Measurements from ENCODE around the gene EXOG. TPM values are rescaled to one million over a fixed set of nuclear protein-coding genes. Genes with fewer than 3 reads are reported as not detected.

EXOG gene
- total and polyA plus RNA-seq, 2 experiments from 2014 or later: 6.3 to 7.5 TPM

GRCh38 chr3:38556640-38557358 lies 60.7 kb downstream of the EXOG start:
- no peak for DNase-seq (ENCODE audit: low spot score)
- H3K27me3 ChIP-seq: no peaks in the 10 kb centered on the region
- no peaks in the 10 kb centered on the region for H3K9me2 ChIP-seq (replicated peaks; ENCODE audit: insufficient read depth)
- no peaks in the 10 kb centered on the region for H3K36me3 ChIP-seq (replicated peaks; ENCODE audit: insufficient read depth, low read depth)
- 78% methylated on average over 4 of the region's 4 CpGs for WGBS (ENCODE audit: low lambda C conversion rate, missing lambda C conversion rate)
- H3K9me3 ChIP-seq (ENCODE audit: low read depth): no peaks in the 10 kb centered on the region
- no peaks in the 10 kb centered on the region for H3K79me2 ChIP-seq
- H3K4me3 ChIP-seq: no peak overlapping the region
- H3K4me1 ChIP-seq (ENCODE audit: insufficient read depth): no peaks in the 10 kb centered on the region
- no peaks in the 10 kb centered on the region for H4K20me1 ChIP-seq (ENCODE audit: insufficient read depth, poor library complexity, severe bottlenecking)
- no peak overlapping the region for H2AFZ ChIP-seq
- no peak for TF ChIP-seq EZH2phosphoT487 (IDR thresholded peaks at IDR 0.05; ENCODE audit: low read depth, severe bottlenecking, unreplicated experiment)
- TF ChIP-seq, protein P1, sequence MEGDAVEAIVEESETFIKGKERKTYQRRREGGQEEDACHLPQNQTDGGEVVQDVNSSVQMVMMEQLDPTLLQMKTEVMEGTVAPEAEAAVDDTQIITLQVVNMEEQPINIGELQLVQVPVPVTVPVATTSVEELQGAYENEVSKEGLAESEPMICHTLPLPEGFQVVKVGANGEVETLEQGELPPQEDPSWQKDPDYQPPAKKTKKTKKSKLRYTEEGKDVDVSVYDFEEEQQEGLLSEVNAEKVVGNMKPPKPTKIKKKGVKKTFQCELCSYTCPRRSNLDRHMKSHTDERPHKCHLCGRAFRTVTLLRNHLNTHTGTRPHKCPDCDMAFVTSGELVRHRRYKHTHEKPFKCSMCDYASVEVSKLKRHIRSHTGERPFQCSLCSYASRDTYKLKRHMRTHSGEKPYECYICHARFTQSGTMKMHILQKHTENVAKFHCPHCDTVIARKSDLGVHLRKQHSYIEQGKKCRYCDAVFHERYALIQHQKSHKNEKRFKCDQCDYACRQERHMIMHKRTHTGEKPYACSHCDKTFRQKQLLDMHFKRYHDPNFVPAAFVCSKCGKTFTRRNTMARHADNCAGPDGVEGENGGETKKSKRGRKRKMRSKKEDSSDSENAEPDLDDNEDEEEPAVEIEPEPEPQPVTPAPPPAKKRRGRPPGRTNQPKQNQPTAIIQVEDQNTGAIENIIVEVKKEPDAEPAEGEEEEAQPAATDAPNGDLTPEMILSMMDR (IDR thresholded peaks at IDR 0.05; ENCODE audit: poor library complexity): no peak
- no peak overlapping the region for H3K27ac ChIP-seq
- H3K4me2 ChIP-seq: no peak overlapping the region

DNA sequence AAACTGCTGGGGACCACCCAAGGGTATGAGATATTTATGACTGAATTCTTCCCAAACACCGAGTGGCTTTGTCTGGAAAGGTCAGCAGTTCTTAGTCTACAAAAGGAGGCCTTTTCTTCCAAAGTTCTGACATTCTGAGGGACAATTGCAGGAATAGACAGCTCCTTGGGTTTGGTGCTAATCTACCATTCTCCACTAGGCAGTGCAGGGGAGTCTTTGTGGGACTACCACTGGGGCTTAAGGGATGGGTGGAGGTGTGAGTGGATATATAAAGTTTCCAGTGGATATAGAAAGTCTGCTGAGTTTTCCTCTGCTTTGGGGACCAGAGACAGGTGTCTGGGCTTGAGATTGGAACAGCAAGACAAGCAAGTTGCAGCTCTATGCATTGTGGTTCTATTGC lies 62.7 kb downstream of the EXOG start:
- H3K27me3 ChIP-seq: no peaks in the 10 kb centered on the region
- DNase-seq (ENCODE audit: low spot score): no peak
- H3K4me3 ChIP-seq: no peak overlapping the region
- H3K79me2 ChIP-seq: no peaks in the 10 kb centered on the region
- no peaks in the 10 kb centered on the region for H3K9me2 ChIP-seq (replicated peaks; ENCODE audit: insufficient read depth)
- TF ChIP-seq EZH2phosphoT487 (IDR thresholded peaks at IDR 0.05; ENCODE audit: low read depth, severe bottlenecking, unreplicated experiment) (no peak), EZH2 (IDR thresholded peaks at IDR 0.05; ENCODE audit: borderline replicate concordance) (no peak)
- TF ChIP-seq, protein P1 (IDR thresholded peaks at IDR 0.05; ENCODE audit: poor library complexity): no peak
- H3K27ac ChIP-seq: no peak overlapping the region
- H2AFZ ChIP-seq: no peak overlapping the region
- H3K9me3 ChIP-seq (ENCODE audit: low read depth): no peaks in the 10 kb centered on the region
- no peaks in the 10 kb centered on the region for H3K36me3 ChIP-seq (replicated peaks; ENCODE audit: insufficient read depth, low read depth)
- WGBS (ENCODE audit: low lambda C conversion rate, missing lambda C conversion rate): 68% methylated on average over 1 of the region's 1 CpG
- H3K4me2 ChIP-seq: no peak overlapping the region
- H4K20me1 ChIP-seq (ENCODE audit: insufficient read depth, poor library complexity, severe bottlenecking): no peaks in the 10 kb centered on the region
- no peaks in the 10 kb centered on the region for H3K4me1 ChIP-seq (ENCODE audit: insufficient read depth)

DNA sequence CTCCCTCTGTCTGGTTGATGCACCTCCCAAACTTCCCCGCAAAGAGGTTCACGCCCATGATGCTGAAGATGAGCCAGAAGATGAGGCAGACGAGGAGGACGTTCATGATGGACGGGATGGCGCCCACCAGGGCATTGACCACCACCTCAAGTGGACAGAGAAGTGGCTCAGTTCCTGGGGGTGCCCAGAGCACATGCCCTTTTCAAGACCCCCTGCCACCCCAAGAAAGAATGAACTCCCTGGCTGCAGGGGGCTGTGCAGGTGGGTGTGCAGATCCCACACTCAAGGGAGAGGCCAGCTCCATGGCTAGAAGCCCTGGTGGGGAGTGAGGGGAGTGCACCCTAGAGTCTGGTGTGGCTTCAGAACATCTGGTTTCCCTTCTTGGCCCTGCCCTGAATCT lies 64.1 kb downstream of the EXOG start:
- Histone ChIP-seq H3K36me3 (replicated peaks; ENCODE audit: insufficient read depth, low read depth) (no peaks in the 10 kb centered on the region), H3K27me3 (no peaks in the 10 kb centered on the region), H3K9me2 (replicated peaks; ENCODE audit: insufficient read depth) (no peaks in the 10 kb centered on the region), H3K79me2 (no peaks in the 10 kb centered on the region), H3K9me3 (ENCODE audit: low read depth) (no peaks in the 10 kb centered on the region), H3K4me3 (no peak overlapping the region), H3K4me2 (no peak overlapping the region), H3K4me1 (ENCODE audit: insufficient read depth) (no peaks in the 10 kb centered on the region), H4K20me1 (ENCODE audit: insufficient read depth, poor library complexity, severe bottlenecking) (no peaks in the 10 kb centered on the region), H3K27ac (no peak overlapping the region), H2AFZ (no peak overlapping the region)
- WGBS (ENCODE audit: low lambda C conversion rate, missing lambda C conversion rate): 95% methylated on average over 6 of the region's 6 CpGs
- no peak for DNase-seq (ENCODE audit: low spot score)
- TF ChIP-seq, protein P1 (IDR thresholded peaks at IDR 0.05; ENCODE audit: poor library complexity): no peak
- TF ChIP-seq EZH2phosphoT487 (IDR thresholded peaks at IDR 0.05; ENCODE audit: low read depth, severe bottlenecking, unreplicated experiment) (no peak), EZH2 (IDR thresholded peaks at IDR 0.05; ENCODE audit: borderline replicate concordance) (no peak)
